HepG2 (cell line): ENCODE measurements around the gene PIGZ. TPM values are rescaled to one million over a fixed set of nuclear protein-coding genes. Genes with fewer than 3 reads are reported as not detected.

ENCODE experiments used
- ATAC-seq: fragments of 200-7000 bp; cut with Tn5 transposase; 3 replicates; pipeline ENCODE4 v1.9.1; 2020; ENCODE audit warnings: mild to moderate bottlenecking, moderate library complexity
- BruUV-seq: library from RNA; stranded (reverse); fragments of 400-500 nt; replicated peaks from 2 replicates; lab custom pipeline; 2021; lab: Mats Ljungman, UMichigan
- CTCF ChIA-PET: fragments of 300-600 bp; formaldehyde crosslinking; extraction: SDS; loops from one replicate; lab custom pipeline; 2021; ENCODE audit warnings: low total read pairs, inconsistent platforms, low intra/inter-chr PET ratio; lab: Yijun Ruan, JAX
- POLR2A ChIA-PET: fragments of 350-600 bp; sonication (Branson Sonifier 250); formaldehyde crosslinking; loops from one replicate; lab custom pipeline; 2020; ENCODE audit warnings: antibody characterized with exemption, inconsistent platforms; lab: Yijun Ruan, JAX
- DNase-seq: peaks from one replicate; pipeline ENCODE4 v3.0.0-alpha.2; 2015; ENCODE audit warnings: low spot score
- FAIRE-seq: peaks from 3 replicates; lab custom pipeline; 2011; peaks lifted over from hg19 to GRCh38; lab: Jason Lieb, UNC
- H2AFZ ChIP-seq: one replicate; pipeline ENCODE4 v1.6.1; 2011; ENCODE audit warnings: low read length, inconsistent platforms
- H3K27ac ChIP-seq: fragments of 300-600 bp; 3 replicates; pipeline ENCODE4 v1.8.0; 2011; ENCODE audit warnings: mixed run types, mild to moderate bottlenecking, mixed read lengths, low read length, inconsistent platforms; ENCODE audit not compliant: insufficient read depth; ENCODE audit errors: extremely low read length
- H3K27me3 ChIP-seq, 2 experiments: fragments of 200-600 bp in 1 of 2; 2 replicates in 1 of 2; 3 replicates in 1 of 2; pipeline versions ENCODE4 v1.6.0 to v1.8.0; 2011; ENCODE audit warnings: low read length in 2 of 2, mild to moderate bottlenecking in 2 of 2, moderate library complexity in 2 of 2, inconsistent platforms in 1 of 2; ENCODE audit not compliant: insufficient read depth in 2 of 2, control insufficient read depth in 1 of 2
- H3K36me3 ChIP-seq, 2 experiments: fragments of 200-600 bp in 1 of 2; replicated peaks in 1 of 2; 2 replicates in 1 of 2; 3 replicates in 1 of 2; pipeline versions ENCODE4 v1.5.1 to v1.8.0; 2011; ENCODE audit warnings: low read length in 2 of 2, inconsistent platforms in 1 of 2; ENCODE audit not compliant: insufficient read depth in 2 of 2, control insufficient read depth in 1 of 2
- H3K4me1 ChIP-seq: 2 replicates; pipeline ENCODE4 v1.5.1; 2012; ENCODE audit warnings: low read length, inconsistent platforms; ENCODE audit not compliant: insufficient read depth
- H3K4me2 ChIP-seq: 2 replicates; pipeline ENCODE4 v1.6.0; 2011; ENCODE audit warnings: low read depth, low read length, inconsistent platforms
- H3K4me3 ChIP-seq, 3 experiments: fragments of 200-600 bp in 1 of 3; sonication (generic), shearing (Covaris generic) in 1 of 3; replicated peaks in 1 of 3; 2 replicates each; pipeline ENCODE4 v1.5.1; 2011 to 2016; ENCODE audit warnings: low read length in 3 of 3, inconsistent platforms in 2 of 3, low read depth in 2 of 3, mild to moderate bottlenecking in 2 of 3, control low read depth in 1 of 3, mixed read lengths in 1 of 3; ENCODE audit not compliant: insufficient read depth in 1 of 3
- H3K79me2 ChIP-seq: one replicate; pipeline ENCODE4 v1.6.1; 2011; ENCODE audit warnings: low read length, inconsistent platforms; ENCODE audit not compliant: insufficient read depth
- H3K9ac ChIP-seq: 2 replicates; pipeline ENCODE4 v1.6.0; 2011; ENCODE audit warnings: mild to moderate bottlenecking, low read depth, low read length, inconsistent platforms; ENCODE audit not compliant: insufficient read depth
- H3K9me3 ChIP-seq: 2 replicates; pipeline ENCODE4 v1.5.1; 2012; ENCODE audit warnings: mild to moderate bottlenecking, low read length
- H4K20me1 ChIP-seq: 2 replicates; pipeline ENCODE4 v1.6.0; 2011; ENCODE audit warnings: inconsistent platforms, mild to moderate bottlenecking, low read length, moderate library complexity; ENCODE audit not compliant: insufficient read depth
- FUBP1 ChIP-seq: sonication (generic); formaldehyde crosslinking; IDR thresholded peaks from 2 replicates; pipeline ENCODE4 v1.5.1; 2020; ENCODE audit warnings: missing genetic modification reagents, mild to moderate bottlenecking, borderline replicate concordance
- GPBP1L1 ChIP-seq: sonication (generic); formaldehyde crosslinking; IDR thresholded peaks from 2 replicates; pipeline ENCODE4 v1.5.0; 2020; ENCODE audit warnings: mild to moderate bottlenecking, missing genetic modification reagents
- NR2F2 ChIP-seq: IDR thresholded peaks from 2 replicates; pipeline ENCODE4 v1.6.1; 2012; ENCODE audit warnings: low read depth, inconsistent platforms, borderline replicate concordance
- TOE1 ChIP-seq: sonication (generic); formaldehyde crosslinking; IDR thresholded peaks from 2 replicates; pipeline ENCODE4 v1.4.0; 2020; ENCODE audit warnings: mild to moderate bottlenecking, missing genetic modification reagents
- ZBED4 ChIP-seq: sonication (generic); formaldehyde crosslinking; IDR thresholded peaks from 2 replicates; pipeline ENCODE4 v1.4.0; 2020; ENCODE audit warnings: missing genetic modification reagents, borderline replicate concordance
- ZMAT5 ChIP-seq: sonication (generic); formaldehyde crosslinking; IDR thresholded peaks from 2 replicates; pipeline ENCODE4 v1.5.0; 2020; ENCODE audit warnings: mild to moderate bottlenecking, low read depth, missing genetic modification reagents, borderline replicate concordance
- ZNF354B ChIP-seq: sonication (generic); formaldehyde crosslinking; IDR thresholded peaks from 2 replicates; pipeline ENCODE4 v1.8.0; 2022; ENCODE audit warnings: mild to moderate bottlenecking, missing genetic modification reagents
- WGBS: methylation state at CpG from one replicate; pipeline ENCODE4 v1.1.6; 2017; ENCODE audit warnings: low lambda C conversion rate; 5-methylcytosine and 5-hydroxymethylcytosine counted together
- in situ Hi-C: cut with HindIII; loops from 2 replicates; pipeline ENCODE4 v1.10.0; 2017; ENCODE audit warnings: low pct_unique_long_range_greater_than_20kb; ENCODE audit not compliant: extremely low pct_ligation_motif_present
- intact Hi-C: fragments of 100-400 bp; cut with micrococcal nuclease; formaldehyde crosslinking; loops from one replicate; pipeline ENCODE4 v1.10.0; 2022; ENCODE audit not compliant: unreplicated experiment
- polyA plus RNA-seq, 8 experiments: library from polyadenylated mRNA; depleted of rRNA in 3 of 8; stranded (reverse) in 7 of 8; unstranded in 1 of 8; fragments of >200 nt; fragmentation: Illumina TruSeq in 4 of 8; extraction: Trizol in 4 of 8; gene quantifications; 2 replicates each; pipeline versions ENCODE4 v1.2.1 to v1.2.3, GENCODE V29; 2011 to 2016; ENCODE audit warnings: low read depth in 4 of 8, missing spikeins in 1 of 8, mixed read lengths in 1 of 8; ENCODE audit not compliant: insufficient read depth in 1 of 8
- total RNA-seq, 5 experiments: library from RNA; depleted of rRNA; stranded (reverse); fragments of >200 nt; fragmentation: Illumina TruSeq; extraction: Trizol; gene quantifications; 2 replicates each; pipeline ENCODE4 v1.2.3, GENCODE V29; 2016; ENCODE audit warnings: low read depth in 1 of 5

PIGZ gene
- total and polyA plus RNA-seq, 2 of the 13 experiments (the other 11 are each of a cell fraction or from before 2014, with no cell fraction given), result 4.7 to 60.5 TPM

- no peak for ATAC-seq
- intact Hi-C loops (no loop called here), in situ Hi-C loops (no loop called here)
- CTCF ChIA-PET, result no interaction called here
- Histone ChIP-seq H3K4me1 (no peaks in the 10 kb centered on the region), H3K9ac (no peak overlapping the region), H3K27ac (no peak overlapping the region), H2AFZ (no peak overlapping the region), H3K9me3 (no peaks in the 10 kb centered on the region), H3K36me3 (peaks cover 19 to 71% of the 10 kb centered on the region in 2 experiments; a peak in 4 of 5 replicates), H4K20me1 (no peaks in the 10 kb centered on the region), H3K79me2 (no peaks in the 10 kb centered on the region), H3K27me3 (no peaks in the 10 kb centered on the region), H3K4me3 (no peak overlapping the region), H3K4me2 (no peak overlapping the region)
- POLR2A ChIA-PET, result no interaction called here
- no peak for FAIRE-seq
- no peak for TF ChIP-seq FUBP1
- TF ChIP-seq NR2F2, result no peak
- no peak for TF ChIP-seq ZMAT5
- TF ChIP-seq ZBED4 (CRISPR knock-in tag), result no peak
- no peak for TF ChIP-seq GPBP1L1 (CRISPR knock-in tag)
- TF ChIP-seq TOE1 (CRISPR knock-in tag), result no peak
- TF ChIP-seq ZNF354B (CRISPR knock-in tag), result no peak
- WGBS, result over 99% methylated on average over 7 of the region's 7 CpGs
- no TSS peak for BruUV-seq
- no peak for DNase-seq
Measured at GRCh38 chr3:196927571-196928453, 40.8 kb downstream of the PIGZ start.
